Right lobe of liver (tissue), 6 donors: ENCODE results near the gene OXA1L. TPM values are rescaled to one million over a fixed set of nuclear protein-coding genes. Genes with fewer than 3 reads are reported as not detected.

Experiments
- ATAC-seq, 4 donors: fragments of 200-7000 bp; cut with Tn5 transposase; one replicate each; pipeline ENCODE4 v1.9.1; 2020; ENCODE audit warnings: mild to moderate bottlenecking in 4 of 4, moderate library complexity in 4 of 4
- DNase-seq, 3 donors: peaks; one replicate each; pipeline ENCODE4 v3.0.0-alpha.2; 2020
- H3K27ac ChIP-seq, 3 donors: fragments of 200-600 bp; one replicate each; pipeline ENCODE4 v1.8.0; 2022
- H3K27me3 ChIP-seq, 2 donors: fragments of 200-600 bp; one replicate each; pipeline ENCODE4 v1.8.0; 2022
- H3K36me3 ChIP-seq, 4 donors: fragments of 200-600 bp; sonication (generic) in 1 of 4; one replicate each; pipeline versions ENCODE4 v1.5.1 to v1.8.0; 2017 to 2022; ENCODE audit warnings: control low read depth in 1 of 4
- H3K4me1 ChIP-seq, 4 donors: fragments of 200-600 bp; sonication (generic) in 1 of 4; one replicate each; pipeline versions ENCODE4 v1.5.1 to v1.8.0; 2017 to 2022; ENCODE audit warnings: control low read depth in 1 of 4
- H3K4me3 ChIP-seq, 3 donors: fragments of 200-600 bp; one replicate each; pipeline ENCODE4 v1.8.0; 2022
- H3K9me3 ChIP-seq, 4 donors: fragments of 200-600 bp; sonication (generic) in 1 of 4; one replicate each; pipeline versions ENCODE4 v1.5.1 to v1.8.0; 2017 to 2022; ENCODE audit warnings: control low read depth in 1 of 4
- POLR2A ChIP-seq: fragments of 450-650 bp; IDR thresholded peaks from one replicate; pipeline ENCODE4 v1.6.1; 2017; ENCODE audit warnings: antibody characterized with exemption, mild to moderate bottlenecking
- WGBS: methylation state at CpG from one replicate; pipeline ENCODE4 v1.1.6; 2018; ENCODE audit warnings: low coverage, low lambda C conversion rate; ENCODE audit not compliant: insufficient coverage; ENCODE audit errors: missing lambda C conversion rate; 5-methylcytosine and 5-hydroxymethylcytosine counted together
- intact Hi-C, 2 donors: fragments of 100-400 bp; cut with DNase I; formaldehyde crosslinking; loops; one replicate each; pipeline versions ENCODE4 v1.11.2 to v1.14.1; 2022
- total RNA-seq, 6 experiments: library from RNA; depleted of rRNA in 2 of 6; stranded (reverse); fragments of >200 nt in 2 of 6; fragmentation: NEBNext Ultra II Directional in 3 of 6; extraction: Animal tissue kit (Norgen Biotek cat#: 25700) in 3 of 6; gene quantifications; one replicate each; pipeline versions ENCODE4 v1.1.0 to v1.2.4, GENCODE V29; 2016 to 2023
- TF ChIP-seq, protein P1 (sequence below), 4 donors: fragments of 200-600 bp in 3 of 4; fragments of 450-650 bp in 1 of 4; IDR thresholded peaks; one replicate each; pipeline versions ENCODE4 v1.5.1 to v1.8.0; 2016 to 2022; ENCODE audit warnings: antibody characterized with exemption in 4 of 4, mild to moderate bottlenecking in 2 of 4
- donor health status: DM: no; HTN: yes; CAD: no.
- donor health status: DM: no; HTN: no; CAD: no.
- donor health status: DM: no; HTN: no; CAD: no.
- donor health status: DM: no; HTN: yes; CAD: no.
- donor health status: DM: no; HTN: yes; CAD: no.

OXA1L gene
- total RNA-seq, 6 experiments from 2014 or later: 64.3 to 80.1 (median 72.3) TPM

DNA sequence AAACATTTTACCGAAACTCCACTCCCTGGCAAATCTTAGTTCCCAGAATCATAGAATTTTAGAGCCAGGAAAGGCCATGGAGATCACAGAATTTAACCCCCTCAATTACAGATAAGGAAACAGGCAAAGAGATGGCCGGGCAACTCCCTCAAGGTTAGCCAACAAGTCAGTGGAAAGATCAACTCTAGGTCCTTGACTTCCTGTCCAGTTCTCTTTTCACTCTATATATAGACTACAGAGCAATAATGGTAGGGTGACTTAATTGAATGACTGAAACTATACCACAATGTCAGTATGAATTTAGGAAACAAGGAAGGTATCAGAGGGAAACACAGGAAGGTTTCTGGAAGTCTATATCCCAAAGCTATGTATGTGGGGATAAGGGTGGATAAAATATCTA is 11.6 kb downstream of the OXA1L start:
- TF ChIP-seq, protein P1, sequence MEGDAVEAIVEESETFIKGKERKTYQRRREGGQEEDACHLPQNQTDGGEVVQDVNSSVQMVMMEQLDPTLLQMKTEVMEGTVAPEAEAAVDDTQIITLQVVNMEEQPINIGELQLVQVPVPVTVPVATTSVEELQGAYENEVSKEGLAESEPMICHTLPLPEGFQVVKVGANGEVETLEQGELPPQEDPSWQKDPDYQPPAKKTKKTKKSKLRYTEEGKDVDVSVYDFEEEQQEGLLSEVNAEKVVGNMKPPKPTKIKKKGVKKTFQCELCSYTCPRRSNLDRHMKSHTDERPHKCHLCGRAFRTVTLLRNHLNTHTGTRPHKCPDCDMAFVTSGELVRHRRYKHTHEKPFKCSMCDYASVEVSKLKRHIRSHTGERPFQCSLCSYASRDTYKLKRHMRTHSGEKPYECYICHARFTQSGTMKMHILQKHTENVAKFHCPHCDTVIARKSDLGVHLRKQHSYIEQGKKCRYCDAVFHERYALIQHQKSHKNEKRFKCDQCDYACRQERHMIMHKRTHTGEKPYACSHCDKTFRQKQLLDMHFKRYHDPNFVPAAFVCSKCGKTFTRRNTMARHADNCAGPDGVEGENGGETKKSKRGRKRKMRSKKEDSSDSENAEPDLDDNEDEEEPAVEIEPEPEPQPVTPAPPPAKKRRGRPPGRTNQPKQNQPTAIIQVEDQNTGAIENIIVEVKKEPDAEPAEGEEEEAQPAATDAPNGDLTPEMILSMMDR (IDR thresholded peaks at IDR 0.05): no peak
- no peak for TF ChIP-seq POLR2A
- intact Hi-C loops: no loop called here

GRCh38 chr14:22780105-22780679 is 13.7 kb downstream of the OXA1L start:
- H3K4me1 ChIP-seq: no peaks in the 10 kb centered on the region
- TF ChIP-seq POLR2A: no peak
- TF ChIP-seq, protein P1 (IDR thresholded peaks at IDR 0.05): no peak
- H3K36me3 ChIP-seq: no peaks in the 10 kb centered on the region
- DNase-seq (peak in 1 of 3 donors; percentile 27), ATAC-seq (peak; percentile 40 to 59 (median 48))
- no peak overlapping the region for H3K27ac ChIP-seq
- WGBS: 44% methylated on average over 1 of the region's 2 CpGs
- H3K9me3 ChIP-seq: no peaks in the 10 kb centered on the region
- H3K27me3 ChIP-seq: no peaks in the 10 kb centered on the region
- H3K4me3 ChIP-seq: no peak overlapping the region
- intact Hi-C loops: no loop called here

More for the DNA sequence above, 11.6 kb downstream of the OXA1L start:
- Histone ChIP-seq H3K4me1 (no peaks in the 10 kb centered on the region), H3K9me3 (no peaks in the 10 kb centered on the region), H3K27me3 (no peaks in the 10 kb centered on the region), H3K4me3 (no peak overlapping the region), H3K36me3 (peaks cover 0 to 9% (median 3%) of the 10 kb centered on the region in 4 donors), H3K27ac (no peak overlapping the region)
- WGBS: 75% methylated on average over 2 of the region's 2 CpGs
- ATAC-seq: no peak
- DNase-seq: no peak

DNA sequence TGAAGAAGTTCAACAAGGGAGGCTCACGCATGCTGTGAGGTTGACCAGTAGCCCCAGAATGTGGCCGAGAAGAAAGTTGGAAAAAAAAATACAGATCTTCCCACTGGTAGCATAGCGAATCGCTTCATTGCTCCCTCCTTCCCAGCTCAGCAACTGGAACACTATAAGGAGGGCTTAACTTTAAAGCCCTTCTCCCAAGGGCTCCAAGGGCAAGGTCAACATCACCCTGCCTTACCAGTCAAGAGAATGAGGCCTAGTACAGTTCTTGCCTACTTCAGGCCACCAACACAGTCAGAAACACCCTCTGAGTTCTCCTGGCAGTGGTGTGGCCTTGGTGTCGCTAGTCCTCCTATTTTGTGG is 14.4 kb downstream of the OXA1L start:
- Histone ChIP-seq H3K4me1 (no peaks in the 10 kb centered on the region), H3K27me3 (no peaks in the 10 kb centered on the region), H3K4me3 (no peak overlapping the region), H3K36me3 (no peaks in the 10 kb centered on the region), H3K9me3 (no peaks in the 10 kb centered on the region), H3K27ac (no peak overlapping the region)
- TF ChIP-seq POLR2A: no peak
- TF ChIP-seq, protein P1 (IDR thresholded peaks at IDR 0.05): no peak
- DNase-seq (peak in 1 of 3 donors; percentile 3), ATAC-seq (no peak)
- intact Hi-C loops: no loop called here
- 89% methylated on average over 5 of the region's 5 CpGs for WGBS

GRCh38 chr14:22781301-22781991 is 15.0 kb downstream of the OXA1L start:
- intact Hi-C loops: no loop called here
- 0% methylated on average over 1 of the region's 1 CpG for WGBS
- Histone ChIP-seq H3K9me3 (no peaks in the 10 kb centered on the region), H3K4me3 (no peak overlapping the region), H3K36me3 (no peaks in the 10 kb centered on the region), H3K4me1 (no peaks in the 10 kb centered on the region), H3K27ac (no peak overlapping the region), H3K27me3 (no peaks in the 10 kb centered on the region)
- TF ChIP-seq, protein P1 (IDR thresholded peaks at IDR 0.05): no peak
- no peak for ATAC-seq
- DNase-seq: no peak
